ENCODE data around the gene TTC34. TPM values are rescaled to one million over a fixed set of nuclear protein-coding genes. Genes with fewer than 3 reads are reported as not detected.

The TTC34 gene
- total and polyA plus RNA-seq, 9 of the 15 experiments (the other 6 are each of a cell fraction or from before 2014, with no cell fraction given), result 0.03 to 0.38 (median 0.05) TPM; not detected in 2

GRCh38 chr1:2597441-2598328 lies 203.8 kb downstream of the TTC34 start:
- in situ Hi-C loops (cut with MboI), result no loop called here
- ChIA-PET CTCF (ENCODE audit: low intra/inter-chr PET ratio) (no interaction called here), POLR2A (interaction anchor here (0.5 to 1.2 kb wide), 4 partner anchors 12 to 377 kb away, joined by 3 to 4 read pairs (median 3); no protein-coding TSS in a partner anchor)
- no peak overlapping the region for H3K4me3 ChIP-seq
- no peaks in the 10 kb centered on the region for H3K36me3 ChIP-seq (ENCODE audit: control insufficient read depth, insufficient read depth, low read length)
- H3K4me2 ChIP-seq (ENCODE audit: insufficient read depth, low read length), result no peak overlapping the region
- peak in 3 of 4 experiments; percentile 26 to 39 (median 35) for DNase-seq (ENCODE audit: extremely low read depth in 1 of 4, low spot score in 3 of 4)
- H2AFZ ChIP-seq (ENCODE audit: low read depth, low read length), result no peak overlapping the region
- H3K27ac ChIP-seq (ENCODE audit: extremely low read depth, low read depth, low read length), result no peak overlapping the region
- FAIRE-seq, result no peak
- 4% methylated on average over 31 of the region's 34 CpGs for WGBS (ENCODE audit: insufficient coverage, low coverage, missing lambda C conversion rate)
- no peaks in the 10 kb centered on the region for H3K9me1 ChIP-seq (ENCODE audit: control insufficient read depth, insufficient read depth, low read length)
- 0 out of 2 replicates have a peak, but pooled peaks cover 11% of the 10 kb centered on the region for H4K20me1 ChIP-seq (replicated peaks; ENCODE audit: control insufficient read depth, insufficient read depth, low read length)
- no peaks in the 10 kb centered on the region for H3K9me3 ChIP-seq (replicated peaks; ENCODE audit: control insufficient read depth, insufficient read depth, low read depth, low read length)
- ATAC-seq, result peak; percentile 65
- no peaks in the 10 kb centered on the region for H3K79me2 ChIP-seq (ENCODE audit: control insufficient read depth, insufficient read depth, low read length)
- intact Hi-C loops (cut with micrococcal nuclease), result no loop called here
- peaks cover 0 to 50% of the 10 kb centered on the region in 2 experiments; a peak in 2 of 5 replicates for H3K4me1 ChIP-seq (replicated peaks in 1 of 2; ENCODE audit: control insufficient read depth in 2 of 2, insufficient read depth in 2 of 2, low read length in 2 of 2)
- H3K27me3 ChIP-seq (ENCODE audit: control insufficient read depth in 2 of 2, insufficient read depth in 2 of 2, low read length in 2 of 2), result peaks cover 28 to 67% of the 10 kb centered on the region in 2 experiments; a peak in 4 of 5 replicates
- peak overlapping the region in 1 of 2 experiments; percentile 62; a peak in 2 of 4 replicates for H3K9ac ChIP-seq (ENCODE audit: insufficient read depth in 1 of 2, low read depth in 2 of 2, low read length in 2 of 2)
- no TSS peak for BruUV-seq (replicated peaks)
- TF ChIP-seq RCOR1 (IDR thresholded peaks at IDR 0.05; ENCODE audit: borderline replicate concordance in 1 of 2, low read depth in 2 of 2, low read length in 2 of 2), result no peak
- TF ChIP-seq MCM2 (IDR thresholded peaks at IDR 0.05; ENCODE audit: low read depth), result no peak
- no peak for TF ChIP-seq ZNF586 (CRISPR knock-in tag; conservative IDR thresholded peaks at IDR 0.05)
- TF ChIP-seq ZBTB17 (CRISPR knock-in tag; IDR thresholded peaks at IDR 0.05), result no peak
- no peak for TF ChIP-seq POLR2B (IDR thresholded peaks at IDR 0.05; ENCODE audit: low read depth, partially characterized antibody)
- no peak for TF ChIP-seq CBX5 (IDR thresholded peaks at IDR 0.05; ENCODE audit: borderline replicate concordance, low read depth)
- TF ChIP-seq ZBTB1 (CRISPR knock-in tag; IDR thresholded peaks at IDR 0.05; ENCODE audit: borderline replicate concordance, low read depth), result no peak
- no peak for TF ChIP-seq CBX2 (IDR thresholded peaks at IDR 0.05; ENCODE audit: insufficient read depth, low read length, poor library complexity, severe bottlenecking)
- 0 out of 4 replicates have a peak, but pooled peaks of 1 of the 2 experiments have one; percentile 42 for TF ChIP-seq UBTF (IDR thresholded peaks at IDR 0.05; ENCODE audit: borderline replicate concordance in 1 of 2, low read depth in 2 of 2, low read length in 2 of 2)
- TF ChIP-seq BRD9 (IDR thresholded peaks at IDR 0.05; ENCODE audit: low read depth, partially characterized antibody), result no peak
- no peak for TF ChIP-seq RNF2 (IDR thresholded peaks at IDR 0.05)
- TF ChIP-seq MYBL2 (IDR thresholded peaks at IDR 0.05; ENCODE audit: low read depth), result no peak
- TF ChIP-seq MYBL2 (CRISPR knock-in tag; IDR thresholded peaks at IDR 0.05; ENCODE audit: borderline replicate concordance), result no peak
- no peak for TF ChIP-seq HDAC1 (IDR thresholded peaks at IDR 0.05)
- no peak for TF ChIP-seq SFPQ (IDR thresholded peaks at IDR 0.05; ENCODE audit: low read depth, low read length)
- TF ChIP-seq BRD4 (IDR thresholded peaks at IDR 0.05), result no peak
- no peak for TF ChIP-seq TBP (optimal IDR thresholded peaks at IDR 0.05; ENCODE audit: low read depth, low read length)
